A673 (cell line): ENCODE results near the gene ARFGEF2.

ENCODE experiments used
- EZH2 ChIP-seq: fragments of 200-600 bp; sonication (generic); IDR thresholded peaks from 2 replicates; pipeline ENCODE4 v1.6.1; 2017; ENCODE audit warnings: borderline replicate concordance, low read depth, mild to moderate bottlenecking, mixed read lengths, antibody characterized with exemption, low read length; ENCODE audit not compliant: poor library complexity, severe bottlenecking
- TF ChIP-seq, protein P1 (sequence below): fragments of 300-800, 200-600 bp; sonication (generic); conservative IDR thresholded peaks from 2 replicates; pipeline ENCODE4 v1.5.1; 2017; ENCODE audit warnings: low read depth, mild to moderate bottlenecking, antibody characterized with exemption, low read length, moderate library complexity, mixed read lengths

DNA sequence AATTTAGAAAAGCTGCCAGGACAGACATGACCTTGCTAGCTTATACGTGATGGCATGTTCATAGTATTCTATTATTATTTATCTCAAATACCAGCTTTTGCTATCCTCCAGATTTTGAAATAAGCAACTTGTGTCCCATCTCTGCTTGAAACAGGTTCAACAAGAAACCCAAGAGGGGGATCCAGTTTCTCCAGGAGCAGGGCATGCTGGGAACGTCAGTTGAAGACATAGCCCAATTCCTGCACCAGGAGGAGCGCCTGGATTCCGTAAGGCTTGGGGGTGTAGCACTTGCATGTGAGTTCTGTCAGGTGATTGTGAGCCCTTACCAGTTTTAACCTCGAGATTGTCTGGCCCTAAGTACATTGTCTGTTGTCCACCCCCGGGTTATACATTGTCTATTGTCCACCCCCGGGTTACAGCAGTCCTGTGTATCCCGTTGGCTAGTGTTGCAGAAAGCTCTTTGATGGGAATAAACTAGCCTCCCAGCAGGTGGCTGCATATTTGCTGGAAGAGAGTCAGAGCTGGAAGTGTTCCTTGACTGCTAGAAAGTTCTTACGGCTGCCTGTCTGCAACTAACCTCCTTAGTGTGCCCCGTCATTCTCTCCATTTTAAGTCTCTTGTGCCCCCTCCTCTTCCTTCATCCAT lies 63.2 kb downstream of the ARFGEF2 start:
- TF ChIP-seq, protein P1, sequence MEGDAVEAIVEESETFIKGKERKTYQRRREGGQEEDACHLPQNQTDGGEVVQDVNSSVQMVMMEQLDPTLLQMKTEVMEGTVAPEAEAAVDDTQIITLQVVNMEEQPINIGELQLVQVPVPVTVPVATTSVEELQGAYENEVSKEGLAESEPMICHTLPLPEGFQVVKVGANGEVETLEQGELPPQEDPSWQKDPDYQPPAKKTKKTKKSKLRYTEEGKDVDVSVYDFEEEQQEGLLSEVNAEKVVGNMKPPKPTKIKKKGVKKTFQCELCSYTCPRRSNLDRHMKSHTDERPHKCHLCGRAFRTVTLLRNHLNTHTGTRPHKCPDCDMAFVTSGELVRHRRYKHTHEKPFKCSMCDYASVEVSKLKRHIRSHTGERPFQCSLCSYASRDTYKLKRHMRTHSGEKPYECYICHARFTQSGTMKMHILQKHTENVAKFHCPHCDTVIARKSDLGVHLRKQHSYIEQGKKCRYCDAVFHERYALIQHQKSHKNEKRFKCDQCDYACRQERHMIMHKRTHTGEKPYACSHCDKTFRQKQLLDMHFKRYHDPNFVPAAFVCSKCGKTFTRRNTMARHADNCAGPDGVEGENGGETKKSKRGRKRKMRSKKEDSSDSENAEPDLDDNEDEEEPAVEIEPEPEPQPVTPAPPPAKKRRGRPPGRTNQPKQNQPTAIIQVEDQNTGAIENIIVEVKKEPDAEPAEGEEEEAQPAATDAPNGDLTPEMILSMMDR = no peak
- no peak for TF ChIP-seq EZH2
